Upper lobe of right lung (tissue), 1 donor: Measurements from ENCODE around the gene PGM5. TPM values are rescaled to one million over a fixed set of nuclear protein-coding genes. Genes with fewer than 3 reads are reported as not detected.
A peak's percentile ranks its signal among the peaks of the same experiment; 100 is the strongest.

ENCODE experiments used
- ATAC-seq: fragments of 200-7000 bp; cut with Tn5 transposase; one replicate; pipeline ENCODE4 v1.9.1; 2020; ENCODE audit warnings: mild to moderate bottlenecking, moderate library complexity
- DNase-seq: peaks from one replicate; pipeline ENCODE4 v3.0.0-alpha.2; 2020
- H3K27ac ChIP-seq: fragments of 200-600 bp; one replicate; pipeline ENCODE4 v1.8.0; 2022
- H3K27me3 ChIP-seq: fragments of 200-600 bp; one replicate; pipeline ENCODE4 v1.8.0; 2022; ENCODE audit warnings: mild to moderate bottlenecking
- H3K36me3 ChIP-seq: fragments of 200-600 bp; one replicate; pipeline ENCODE4 v1.8.0; 2022
- H3K4me1 ChIP-seq: fragments of 200-600 bp; one replicate; pipeline ENCODE4 v1.8.0; 2022
- H3K4me3 ChIP-seq: fragments of 200-600 bp; one replicate; pipeline ENCODE4 v1.8.0; 2022; ENCODE audit warnings: mild to moderate bottlenecking
- H3K9me3 ChIP-seq: fragments of 200-600 bp; one replicate; pipeline ENCODE4 v1.8.0; 2022
- intact Hi-C: fragments of 100-400 bp; cut with DNase I; formaldehyde crosslinking; loops from one replicate; pipeline ENCODE4 v1.11.0; 2022
- total RNA-seq: library from RNA; stranded (reverse); fragmentation: NEBNext Ultra II Directional; extraction: Animal tissue kit (Norgen Biotek cat#: 25700); gene quantifications from one replicate; pipeline ENCODE4 v1.2.1, GENCODE V29; 2021
- TF ChIP-seq, protein P1 (sequence below): fragments of 200-600 bp; IDR thresholded peaks from one replicate; pipeline ENCODE4 v1.8.0; 2022; ENCODE audit warnings: antibody characterized with exemption
- donor health status: DM: no; HTN: yes; CAD: no; lungs with severe emphysema.

Gene PGM5
- total RNA-seq, 1 donor from 2014 or later, result 25.0 TPM

DNA sequence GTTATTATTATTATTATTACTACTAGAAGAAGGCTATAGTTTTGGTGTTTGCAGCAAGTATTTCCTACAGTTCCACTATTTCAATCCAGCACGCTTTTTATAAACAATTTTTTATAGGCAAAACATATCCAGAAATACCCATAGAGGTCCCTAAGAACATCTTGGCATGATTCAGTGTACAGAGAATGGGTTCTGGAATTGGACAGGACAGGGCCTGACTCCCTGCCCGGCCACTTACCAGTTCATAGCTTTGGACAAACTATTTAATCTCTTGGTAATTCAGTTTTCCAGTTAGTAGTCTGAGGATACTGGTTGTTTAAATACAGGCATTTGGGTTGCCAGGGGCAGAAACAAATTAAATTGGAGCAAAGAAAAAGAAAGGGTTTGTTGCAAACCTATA lies 91.2 kb downstream of the PGM5 start:
- DNase-seq (no peak), ATAC-seq (no peak)
- intact Hi-C loops, result no loop called here
- TF ChIP-seq, protein P1, sequence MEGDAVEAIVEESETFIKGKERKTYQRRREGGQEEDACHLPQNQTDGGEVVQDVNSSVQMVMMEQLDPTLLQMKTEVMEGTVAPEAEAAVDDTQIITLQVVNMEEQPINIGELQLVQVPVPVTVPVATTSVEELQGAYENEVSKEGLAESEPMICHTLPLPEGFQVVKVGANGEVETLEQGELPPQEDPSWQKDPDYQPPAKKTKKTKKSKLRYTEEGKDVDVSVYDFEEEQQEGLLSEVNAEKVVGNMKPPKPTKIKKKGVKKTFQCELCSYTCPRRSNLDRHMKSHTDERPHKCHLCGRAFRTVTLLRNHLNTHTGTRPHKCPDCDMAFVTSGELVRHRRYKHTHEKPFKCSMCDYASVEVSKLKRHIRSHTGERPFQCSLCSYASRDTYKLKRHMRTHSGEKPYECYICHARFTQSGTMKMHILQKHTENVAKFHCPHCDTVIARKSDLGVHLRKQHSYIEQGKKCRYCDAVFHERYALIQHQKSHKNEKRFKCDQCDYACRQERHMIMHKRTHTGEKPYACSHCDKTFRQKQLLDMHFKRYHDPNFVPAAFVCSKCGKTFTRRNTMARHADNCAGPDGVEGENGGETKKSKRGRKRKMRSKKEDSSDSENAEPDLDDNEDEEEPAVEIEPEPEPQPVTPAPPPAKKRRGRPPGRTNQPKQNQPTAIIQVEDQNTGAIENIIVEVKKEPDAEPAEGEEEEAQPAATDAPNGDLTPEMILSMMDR, result no peak
- H3K27me3 ChIP-seq, result no peaks in the 10 kb centered on the region
- H3K9me3 ChIP-seq, result no peaks in the 10 kb centered on the region
- no peak overlapping the region for H3K27ac ChIP-seq
- no peak overlapping the region for H3K4me3 ChIP-seq
- no peaks in the 10 kb centered on the region for H3K4me1 ChIP-seq
- no peaks in the 10 kb centered on the region for H3K36me3 ChIP-seq

GRCh38 chr9:68454579-68455334 lies 98.3 kb downstream of the PGM5 start:
- intact Hi-C loops, result no loop called here
- peak; percentile 10 for ATAC-seq
- no peaks in the 10 kb centered on the region for H3K9me3 ChIP-seq
- no peaks in the 10 kb centered on the region for H3K27me3 ChIP-seq
- TF ChIP-seq, protein P1, result no peak
- DNase-seq, result no peak
- H3K4me3 ChIP-seq, result no peak overlapping the region
- no peaks in the 10 kb centered on the region for H3K36me3 ChIP-seq
- H3K27ac ChIP-seq, result no peak overlapping the region
- H3K4me1 ChIP-seq, result no peaks in the 10 kb centered on the region

DNA sequence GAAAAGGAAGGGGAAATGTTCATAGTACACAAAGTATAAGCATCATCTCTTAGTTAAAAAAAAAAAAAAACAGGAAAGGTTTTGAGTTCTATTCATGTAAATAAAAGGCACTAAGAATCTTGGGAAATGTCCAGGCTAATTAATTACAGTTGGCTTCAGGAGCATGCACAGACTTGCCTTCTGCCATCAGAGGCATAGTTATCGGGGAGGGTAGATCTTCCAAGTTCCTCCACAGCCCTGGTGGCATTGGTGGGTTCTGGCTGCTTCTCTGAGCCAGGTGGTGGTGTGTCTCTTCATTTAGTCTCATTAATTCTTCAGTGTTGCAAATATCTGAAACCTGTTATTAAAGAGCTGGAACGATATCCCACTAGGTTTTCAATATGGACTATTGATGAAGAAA lies 99.0 kb downstream of the PGM5 start:
- TF ChIP-seq, protein P1, result no peak
- Histone ChIP-seq H3K27me3 (no peaks in the 10 kb centered on the region), H3K36me3 (no peaks in the 10 kb centered on the region), H3K4me3 (no peak overlapping the region), H3K9me3 (no peaks in the 10 kb centered on the region), H3K27ac (no peak overlapping the region), H3K4me1 (no peaks in the 10 kb centered on the region)
- ATAC-seq (no peak), DNase-seq (no peak)
- intact Hi-C loops, result no loop called here

DNA sequence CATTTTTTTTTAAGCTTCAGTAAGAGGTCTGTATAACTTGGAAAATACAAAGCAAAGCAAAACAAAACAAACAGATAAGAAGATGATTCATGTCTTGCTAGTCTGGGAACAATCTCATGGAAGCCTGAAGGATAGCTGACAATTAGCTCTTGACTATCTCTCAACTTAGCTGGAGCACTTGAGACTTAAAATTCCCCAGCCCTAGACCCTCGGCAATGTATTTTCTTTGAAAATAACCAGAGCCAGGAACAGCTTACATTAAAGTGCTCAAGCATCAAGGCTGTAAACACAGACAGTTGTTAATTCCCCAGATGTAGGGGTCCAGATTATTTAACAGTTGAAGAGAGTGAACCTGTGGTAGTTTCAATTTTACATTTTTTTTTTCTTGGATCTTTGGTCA lies 101.4 kb downstream of the PGM5 start:
- no peaks in the 10 kb centered on the region for H3K9me3 ChIP-seq
- DNase-seq (no peak), ATAC-seq (no peak)
- H3K4me1 ChIP-seq, result no peaks in the 10 kb centered on the region
- intact Hi-C loops, result no loop called here
- no peaks in the 10 kb centered on the region for H3K36me3 ChIP-seq
- H3K27me3 ChIP-seq, result no peaks in the 10 kb centered on the region
- no peak overlapping the region for H3K27ac ChIP-seq
- TF ChIP-seq, protein P1, result no peak
- H3K4me3 ChIP-seq, result no peak overlapping the region

DNA sequence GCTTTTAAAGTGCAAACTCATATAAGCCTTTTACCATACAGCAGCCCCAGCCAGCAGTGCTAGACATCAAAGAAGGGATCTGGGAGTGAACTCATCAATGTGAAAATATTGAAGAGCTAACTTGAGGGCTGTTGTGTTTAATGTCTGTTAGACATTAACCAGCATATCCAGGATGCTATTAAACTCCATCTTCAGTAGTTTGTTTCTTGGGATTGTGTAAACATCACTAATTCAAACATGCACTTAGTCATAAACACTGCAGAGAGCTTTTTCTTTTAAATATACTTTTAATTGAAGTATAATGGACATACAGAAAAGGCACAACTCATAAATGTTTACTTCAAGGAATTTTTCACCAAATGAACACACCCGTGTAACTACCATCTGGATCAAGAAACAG lies 102.5 kb downstream of the PGM5 start:
- no peaks in the 10 kb centered on the region for H3K36me3 ChIP-seq
- TF ChIP-seq, protein P1, result no peak
- no peak for ATAC-seq
- intact Hi-C loops, result no loop called here
- no peak overlapping the region for H3K4me3 ChIP-seq
- H3K9me3 ChIP-seq, result no peaks in the 10 kb centered on the region
- H3K27me3 ChIP-seq, result no peaks in the 10 kb centered on the region
- no peak for DNase-seq
- H3K27ac ChIP-seq, result no peak overlapping the region
- no peaks in the 10 kb centered on the region for H3K4me1 ChIP-seq
